GM12878 (cell line): Measurements from ENCODE around the gene SHMT1. TPM values are rescaled to one million over a fixed set of nuclear protein-coding genes. Genes with fewer than 3 reads are reported as not detected.

Experiments used
- BACH1 ChIP-seq: fragments of 450-650 bp; IDR thresholded peaks from 2 replicates; pipeline ENCODE4 v1.6.1; 2017; ENCODE audit warnings: mild to moderate bottlenecking, borderline replicate concordance
- BCLAF1 ChIP-seq: fragments of 450-650 bp; IDR thresholded peaks from 2 replicates; pipeline ENCODE4 v1.6.1; 2017; ENCODE audit warnings: antibody characterized with exemption, mild to moderate bottlenecking, moderate library complexity
- CHD4 ChIP-seq: fragments of 200-600 bp; sonication (generic); IDR thresholded peaks from 2 replicates; pipeline ENCODE4 v1.6.1; 2016; ENCODE audit warnings: mild to moderate bottlenecking
- CREB1 ChIP-seq: IDR thresholded peaks from 2 replicates; pipeline ENCODE4 v1.6.1; 2012; ENCODE audit warnings: low read depth, mild to moderate bottlenecking, inconsistent platforms
- E2F4 ChIP-seq: IDR thresholded peaks from 2 replicates; pipeline ENCODE4 v1.6.1; 2012; ENCODE audit warnings: low read depth, low read length, improper control_type of control experiment
- EZH2 ChIP-seq: IDR thresholded peaks from 2 replicates; pipeline ENCODE4 v1.6.1; 2012; ENCODE audit warnings: low read depth, mild to moderate bottlenecking, control low read depth, inconsistent platforms, low read length, borderline replicate concordance; ENCODE audit not compliant: control insufficient read depth
- FOS ChIP-seq: IDR thresholded peaks from 3 replicates; pipeline ENCODE4 v1.6.1; 2011; ENCODE audit warnings: borderline replicate concordance; ENCODE audit not compliant: insufficient read length; ENCODE audit errors: extremely low read depth
- HDAC2 ChIP-seq: fragments of 200-600 bp; sonication (generic); IDR thresholded peaks from 2 replicates; pipeline ENCODE4 v1.6.1; 2017
- HSF1 ChIP-seq: fragments of 150-350 bp; IDR thresholded peaks from 2 replicates; pipeline ENCODE4 v1.6.1; 2014; ENCODE audit warnings: mild to moderate bottlenecking, low read depth, low read length
- JUNB ChIP-seq: IDR thresholded peaks from 2 replicates; pipeline ENCODE4 v1.6.1; 2016; ENCODE audit warnings: antibody characterized with exemption, mild to moderate bottlenecking
- KDM1A ChIP-seq: fragments of 200-600 bp; sonication (generic); IDR thresholded peaks from 2 replicates; pipeline ENCODE4 v1.6.1; 2016; ENCODE audit warnings: borderline replicate concordance
- LARP7 ChIP-seq: fragments of 450-650 bp; IDR thresholded peaks from 2 replicates; pipeline ENCODE4 v1.6.1; 2017; ENCODE audit warnings: mild to moderate bottlenecking
- MEF2A ChIP-seq: IDR thresholded peaks from 2 replicates; pipeline ENCODE4 v1.6.1; 2011; ENCODE audit warnings: low read depth, mild to moderate bottlenecking, low read length, moderate library complexity; ENCODE audit not compliant: insufficient read depth
- MXI1 ChIP-seq: fragments of 150-350 bp; IDR thresholded peaks from 2 replicates; pipeline ENCODE4 v1.6.1; 2011; ENCODE audit warnings: low read depth, mild to moderate bottlenecking, inconsistent platforms, low read length, improper control_type of control experiment
- NRF1 ChIP-seq: conservative IDR thresholded peaks from 2 replicates; pipeline ENCODE4 v1.6.1; 2011; ENCODE audit warnings: mild to moderate bottlenecking, low read depth, low read length, improper control_type of control experiment
- RAD21 ChIP-seq: IDR thresholded peaks from 2 replicates; pipeline ENCODE4 v1.6.1; 2011; ENCODE audit warnings: mild to moderate bottlenecking, low read depth, low read length, moderate library complexity; ENCODE audit not compliant: insufficient read depth
- RAD51 ChIP-seq: fragments of 450-650 bp; IDR thresholded peaks from 2 replicates; pipeline ENCODE4 v1.6.1; 2016; ENCODE audit warnings: moderate library complexity, mild to moderate bottlenecking, inconsistent platforms
- SUZ12 ChIP-seq: fragments of 200-600 bp; sonication (generic); IDR thresholded peaks from one replicate; pipeline ENCODE4 v1.6.1; 2018; ENCODE audit warnings: antibody characterized with exemption, mild to moderate bottlenecking; ENCODE audit not compliant: unreplicated experiment
- TCF3 ChIP-seq: IDR thresholded peaks from 2 replicates; pipeline ENCODE4 v1.6.1; 2012; ENCODE audit warnings: low read depth, mild to moderate bottlenecking, low read length, borderline replicate concordance; ENCODE audit not compliant: insufficient read depth
- ZBTB33 ChIP-seq: fragments of 450-650 bp; IDR thresholded peaks from 2 replicates; pipeline ENCODE4 v1.6.1; 2017; ENCODE audit warnings: mild to moderate bottlenecking
- polyA plus RNA-seq, 11 experiments: library from polyadenylated mRNA; depleted of rRNA in 4 of 11; unstranded in 6 of 11; stranded (reverse) in 5 of 11; fragments of >200 nt; fragmentation: Nextera tagmentation in 4 of 11; fragmentation: Illumina TruSeq in 1 of 11; extraction: Ambion mirVana in 4 of 11; extraction: Trizol in 1 of 11; gene quantifications; 1 replicate in 1 of 11; 2 replicates in 10 of 11; pipeline versions ENCODE4 v1.2.1 to v1.2.3, GENCODE V29; 2011 to 2016; ENCODE audit warnings: inconsistent platforms in 2 of 11, missing spikeins in 2 of 11, low read depth in 1 of 11
- total RNA-seq, 4 experiments: library from RNA; depleted of rRNA in 3 of 4; stranded (reverse); fragments of >200 nt in 3 of 4; fragmentation: Illumina TruSeq in 1 of 4; extraction: Trizol in 1 of 4; gene quantifications; 2 replicates each; pipeline versions ENCODE4 v1.2.1 to v1.2.3, GENCODE V29; 2013 to 2021

Gene SHMT1
- total and polyA plus RNA-seq, 10 of the 15 experiments (the other 5 are each of a cell fraction or from before 2014, with no cell fraction given): 5.2 to 60.1 (median 34.6) TPM

- TF ChIP-seq KDM1A: no peak
- TF ChIP-seq HDAC2: no peak
- 0 out of 2 replicates have a peak, but pooled peaks have one; percentile 52 for TF ChIP-seq TCF3
- TF ChIP-seq ZBTB33: no peak
- TF ChIP-seq MXI1: 0 out of 2 replicates have a peak, but pooled peaks have one; percentile 47
- TF ChIP-seq RAD51: peak; percentile 62; the same call in 1 of the 2 replicates
- no peak for TF ChIP-seq SUZ12
- no peak for TF ChIP-seq RAD21
- TF ChIP-seq CREB1: 0 out of 2 replicates have a peak, but pooled peaks have one; percentile 30
- TF ChIP-seq LARP7: peak; percentile 84
- TF ChIP-seq BACH1: peak; percentile 54; the same call in 1 of the 2 replicates
- no peak for TF ChIP-seq FOS
- no peak for TF ChIP-seq CHD4
- no peak for TF ChIP-seq EZH2
- no peak for TF ChIP-seq MEF2A
- no peak for TF ChIP-seq JUNB
- TF ChIP-seq NRF1: peak; percentile 68
- TF ChIP-seq E2F4: peak; percentile 71
- no peak for TF ChIP-seq BCLAF1
- TF ChIP-seq HSF1: no peak
Observed at GRCh38 chr17:18363101-18364049, at the start of gene SHMT1 (continued).
